MM.1S (cell line): ENCODE data around the gene GRIA3.

ENCODE experiments used
- CTCF ChIP-seq: fragments of 300-600 bp; sonication (generic); IDR thresholded peaks from 2 replicates; pipeline ENCODE4 v1.5.1; 2016; ENCODE audit warnings: antibody characterized with exemption, low read length, mixed read lengths
- EZH2 ChIP-seq: fragments of 300-600 bp; sonication (generic); optimal IDR thresholded peaks from 2 replicates; pipeline ENCODE3; 2017; ENCODE audit warnings: low read depth, mild to moderate bottlenecking, antibody characterized with exemption, low read length, mixed read lengths

DNA sequence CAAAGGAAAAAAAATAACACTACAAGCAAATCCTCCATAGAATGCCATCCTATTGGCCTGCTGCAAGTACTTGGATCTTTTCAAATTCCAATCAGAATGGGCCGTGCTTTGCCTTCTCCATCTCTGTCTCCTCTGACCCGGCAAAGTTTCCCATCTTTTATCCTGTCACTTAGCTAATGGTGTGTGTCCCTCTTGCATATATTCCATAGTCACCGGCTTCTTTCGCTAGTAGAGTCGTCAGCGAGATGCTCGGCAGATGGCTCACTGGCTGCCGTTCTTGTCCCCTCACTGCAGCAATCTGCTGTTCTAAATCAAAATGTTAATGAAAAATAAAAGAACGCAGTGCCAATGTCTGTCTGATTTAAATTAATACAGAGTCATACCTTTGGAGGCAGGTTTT is 22.1 kb downstream of the GRIA3 start:
- no peak for TF ChIP-seq CTCF
- TF ChIP-seq EZH2 = no peak
